Suppressor macrophage treated with lipopolysaccharide for 4 hours (primary cell): Measurements from ENCODE around the gene HADH.
"Not testable (repeated sequence)": the region's sequence is repeated elsewhere in the genome, so short reads cannot be mapped to it uniquely, and the experiment has no call there.

Experiments
- DNase-seq: peaks from one replicate; pipeline ENCODE4 v3.0.0-alpha.2; 2020

HADH gene

GRCh38 chr4:107989537-107990386 lies at the start of gene HADH:
Gene HADH (plus strand): TSS chr4:107989889. CDS start chr4:107989933, 44 bp downstream.
- DNase-seq, result peak; percentile 96

GRCh38 chr4:107945809-107946208 lies 43.9 kb upstream of the HADH start:
- no peak for DNase-seq

- no peak for DNase-seq
Observed at GRCh38 chr4:107950746-107951540, 38.7 kb upstream of the HADH start.

- DNase-seq, result no peak
Observed at GRCh38 chr4:107951551-107951950, 38.1 kb upstream of the HADH start.

GRCh38 chr4:107956011-107956410 lies 33.7 kb upstream of the HADH start:
- no peak for DNase-seq

- DNase-seq, result no peak
Observed at GRCh38 chr4:107966903-107967302, 22.8 kb upstream of the HADH start.

GRCh38 chr4:107967519-107967918 lies 22.2 kb upstream of the HADH start:
- DNase-seq, result not testable (repeated sequence)

- not testable (repeated sequence) for DNase-seq
Observed at GRCh38 chr4:107967921-107968320, 21.8 kb upstream of the HADH start.

- DNase-seq, result no peak
Observed at GRCh38 chr4:107970063-107970798, 19.5 kb upstream of the HADH start.

GRCh38 chr4:107972605-107973004 lies 17.1 kb upstream of the HADH start:
- DNase-seq, result no peak

- DNase-seq, result no peak
Observed at GRCh38 chr4:107974523-107974922, 15.2 kb upstream of the HADH start.

- no peak for DNase-seq
Observed at GRCh38 chr4:107977482-107977881, 12.2 kb upstream of the HADH start.

- no peak for DNase-seq
Observed at GRCh38 chr4:107977966-107978705, 11.6 kb upstream of the HADH start.

GRCh38 chr4:107978716-107979451 lies 10.8 kb upstream of the HADH start:
- DNase-seq, result no peak

- peak; percentile 34 for DNase-seq
Observed at GRCh38 chr4:107987916-107988762, 1.6 kb upstream of the HADH start.

- no peak for DNase-seq
Observed at GRCh38 chr4:107988763-107989035, 990 bp upstream of the HADH start.

- no peak for DNase-seq
Observed at GRCh38 chr4:107989162-107989536, 540 bp upstream of the HADH start.

- DNase-seq, result no peak
Observed at GRCh38 chr4:107991945-107992630, 2.4 kb downstream of the HADH start.

GRCh38 chr4:107993969-107994368 lies 4.3 kb downstream of the HADH start:
- no peak for DNase-seq

GRCh38 chr4:107994894-107995293 lies 5.2 kb downstream of the HADH start:
- DNase-seq, result no peak
